GM19397 (cell line): ENCODE measurements around the gene XPO4.

Experiments used
- ATAC-seq: cut with Tn5 transposase; IDR thresholded peaks from one replicate; pipeline ENCODE4 v1.9.1; 2021; ENCODE audit warnings: mild to moderate bottlenecking, moderate library complexity; ENCODE audit not compliant: unreplicated experiment

Gene XPO4

GRCh38 chr13:20831254-20831653, 71.3 kb downstream of the XPO4 start:
- ATAC-seq = no peak

DNA sequence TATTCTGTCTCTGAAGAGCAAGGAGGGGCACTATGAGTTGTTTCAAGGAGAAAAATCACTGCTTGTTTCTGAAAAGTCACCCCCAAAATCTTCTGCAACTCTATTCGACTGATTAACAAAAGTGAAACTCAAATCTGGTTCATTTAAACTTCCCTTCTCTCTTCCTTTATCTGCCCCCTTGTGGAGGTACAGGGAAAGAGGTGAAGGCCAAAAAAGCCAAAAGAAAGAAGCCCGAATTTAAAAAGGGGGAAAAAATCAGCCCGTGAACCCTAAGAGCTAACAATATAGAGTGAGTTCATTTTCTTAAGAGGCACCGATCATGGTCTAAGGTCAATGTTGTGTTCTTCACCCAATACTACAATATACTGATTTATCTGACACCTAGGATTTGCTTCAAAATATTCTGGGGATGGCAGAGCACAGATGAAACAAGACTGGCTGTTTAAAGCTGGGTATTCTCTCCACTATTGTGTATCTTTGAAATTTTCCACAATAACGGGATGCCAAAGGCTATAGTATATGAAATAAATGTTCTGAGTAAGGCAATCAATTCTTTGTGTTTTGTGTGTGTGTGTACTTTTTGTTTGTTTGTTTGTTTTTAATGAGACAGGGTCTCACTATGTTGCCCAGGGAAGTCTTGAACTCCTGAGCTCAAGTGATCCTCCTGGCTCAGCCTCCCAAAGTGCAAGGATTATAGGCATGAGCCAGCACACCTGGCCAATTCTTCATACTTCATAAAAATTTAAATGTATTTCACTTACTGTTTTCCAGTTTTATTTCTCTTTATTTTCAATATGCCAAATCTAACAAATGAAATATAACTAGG, 73.8 kb downstream of the XPO4 start:
- no peak for ATAC-seq

DNA sequence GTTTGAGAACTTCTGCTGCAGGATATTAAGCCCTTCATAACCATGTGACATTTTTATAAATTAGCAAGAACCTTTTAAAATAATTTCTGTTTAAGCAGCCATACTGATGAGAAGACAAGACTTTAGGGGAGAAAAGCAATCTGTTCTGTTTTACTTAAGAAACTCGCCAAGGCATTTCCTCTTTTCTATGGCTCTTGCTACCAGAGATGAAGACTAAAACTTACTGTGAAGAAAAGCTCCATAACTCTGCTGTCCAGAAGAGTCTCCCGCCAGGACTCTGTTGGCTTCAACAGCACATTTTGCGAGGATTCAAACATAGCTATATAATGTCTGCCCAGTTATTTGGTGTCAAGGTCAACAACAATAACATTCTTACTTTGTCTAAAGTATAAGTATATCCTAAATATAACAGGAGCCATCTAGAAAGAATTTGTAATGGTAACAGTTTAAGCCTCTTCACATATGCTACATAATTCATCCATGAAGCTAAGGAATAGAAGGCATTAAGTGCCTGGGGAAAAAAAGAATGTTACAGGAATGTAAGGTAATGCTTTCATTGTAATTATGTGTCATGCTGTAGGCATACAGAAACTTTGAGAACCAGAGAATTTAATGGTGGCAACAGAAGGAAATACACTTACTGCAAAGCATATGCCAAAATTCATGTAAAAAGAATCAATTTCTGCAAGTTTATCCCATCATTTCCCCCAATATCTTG, 75.5 kb downstream of the XPO4 start:
- ATAC-seq = no peak

- ATAC-seq = no peak
Measured at GRCh38 chr13:20826301-20826700, 76.2 kb downstream of the XPO4 start.

- ATAC-seq = no peak
Measured at GRCh38 chr13:20825477-20825875, 77.1 kb downstream of the XPO4 start.

GRCh38 chr13:20824762-20825476, 77.6 kb downstream of the XPO4 start:
- no peak for ATAC-seq

DNA sequence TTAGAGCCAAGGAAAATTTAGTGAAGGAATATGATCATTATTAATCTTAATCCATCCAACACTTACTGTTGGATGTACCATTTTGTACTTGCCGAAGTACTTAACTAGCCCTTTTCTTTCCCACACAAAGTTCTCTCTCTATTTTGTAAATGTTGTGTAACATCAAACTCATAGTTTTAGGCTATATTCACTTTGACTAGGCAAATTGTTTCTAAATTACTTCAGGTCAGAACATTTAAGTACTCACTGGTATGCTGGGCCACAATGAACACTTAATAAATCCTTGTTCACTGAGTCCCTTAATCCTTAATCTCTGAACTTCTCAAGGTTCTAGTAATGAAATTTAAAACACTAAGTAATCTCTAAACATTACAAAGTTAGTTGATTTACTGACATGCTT, 79.5 kb downstream of the XPO4 start:
- ATAC-seq = no peak

- no peak for ATAC-seq
Measured at GRCh38 chr13:20822406-20822805, 80.1 kb downstream of the XPO4 start.

DNA sequence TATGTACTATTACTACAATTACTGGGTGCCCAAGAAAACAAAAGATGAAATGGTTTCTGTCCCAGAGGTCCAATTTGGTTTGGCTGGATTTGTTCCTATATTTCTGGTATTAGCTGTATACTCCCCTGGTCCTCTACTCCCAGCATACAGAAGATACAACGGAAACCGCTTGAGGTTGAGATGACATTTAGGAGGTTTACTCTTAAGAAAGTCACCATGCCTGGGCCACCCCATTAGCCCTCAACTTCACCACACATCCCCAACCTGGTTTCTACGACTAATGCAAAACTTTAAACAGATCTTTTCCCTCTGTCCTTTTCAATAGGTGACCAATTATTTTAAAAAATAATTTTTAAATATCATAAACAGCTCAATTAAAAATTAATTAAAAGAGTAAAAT, 82.8 kb downstream of the XPO4 start:
- no peak for ATAC-seq

DNA sequence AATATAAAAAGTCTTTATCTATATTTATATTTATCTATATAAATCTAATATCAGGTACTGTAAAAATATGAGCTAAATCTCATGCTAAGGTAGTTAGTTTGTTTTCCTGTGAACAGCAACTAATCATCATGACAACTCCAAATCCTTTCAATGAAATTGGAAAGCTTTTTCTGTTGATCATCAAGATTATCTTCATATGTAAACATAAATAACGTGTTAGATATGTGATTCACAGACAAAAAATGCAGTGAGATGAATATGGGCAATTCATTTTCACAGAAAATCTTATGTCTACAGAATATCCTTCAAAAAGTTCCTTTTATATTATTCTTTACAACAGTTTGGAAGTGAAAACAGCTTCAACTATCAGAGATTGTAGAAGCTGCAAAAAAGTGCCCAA, 87.1 kb downstream of the XPO4 start:
- ATAC-seq = no peak

DNA sequence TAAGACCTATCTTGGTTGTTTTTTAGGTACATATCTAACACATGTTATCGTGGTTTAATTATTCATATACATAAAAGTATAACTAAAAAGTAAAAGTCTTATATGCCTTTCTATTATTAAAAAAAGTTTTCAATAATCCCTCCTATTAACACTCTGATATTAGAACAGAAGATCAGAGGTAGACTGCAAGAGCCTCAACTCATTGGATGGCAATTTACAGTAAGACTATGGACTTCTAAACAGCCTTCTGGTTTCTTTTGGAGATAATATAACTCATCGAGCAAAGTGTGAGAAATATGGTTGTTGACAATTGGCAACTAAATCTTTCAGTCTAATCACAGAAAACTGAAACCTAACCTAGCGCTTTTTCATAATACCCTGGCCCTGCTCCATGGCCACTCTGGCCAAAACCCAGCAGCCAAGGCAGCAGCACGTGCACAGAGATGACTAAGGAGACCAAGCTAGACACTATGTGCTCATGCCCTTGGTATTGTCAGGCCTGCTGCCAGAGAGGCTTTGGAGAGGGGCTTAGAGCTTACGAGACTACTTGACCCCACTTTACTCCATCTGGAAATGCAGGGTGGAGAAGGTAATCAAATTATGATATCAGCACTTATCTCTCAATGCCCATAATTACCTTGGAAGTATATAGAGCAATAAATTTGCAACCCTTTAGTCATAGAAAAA, 88.2 kb downstream of the XPO4 start:
- no peak for ATAC-seq

- no peak for ATAC-seq
Measured at GRCh38 chr13:20812890-20813289, 89.7 kb downstream of the XPO4 start.

DNA sequence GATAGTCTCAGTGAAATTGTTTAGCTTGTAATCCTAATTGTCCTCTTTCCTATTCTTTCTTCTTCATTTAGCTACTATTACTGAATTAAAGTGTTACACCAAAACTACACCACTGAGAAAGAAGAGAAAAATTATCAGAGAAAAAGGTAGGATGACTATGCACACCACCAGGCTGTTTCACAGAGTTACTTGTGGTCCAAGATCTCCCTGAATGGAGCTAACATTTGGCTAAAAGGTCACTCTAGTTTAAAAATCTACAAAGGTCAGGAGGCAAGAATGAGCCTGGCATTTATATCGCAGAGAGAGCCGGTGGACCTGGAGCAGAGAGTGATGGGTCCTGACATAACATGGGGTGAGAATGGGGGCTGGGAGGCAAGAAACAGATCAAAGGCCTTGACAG, 91.7 kb downstream of the XPO4 start:
- ATAC-seq = no peak

- ATAC-seq = no peak
Measured at GRCh38 chr13:20808874-20809273, 93.7 kb downstream of the XPO4 start.

DNA sequence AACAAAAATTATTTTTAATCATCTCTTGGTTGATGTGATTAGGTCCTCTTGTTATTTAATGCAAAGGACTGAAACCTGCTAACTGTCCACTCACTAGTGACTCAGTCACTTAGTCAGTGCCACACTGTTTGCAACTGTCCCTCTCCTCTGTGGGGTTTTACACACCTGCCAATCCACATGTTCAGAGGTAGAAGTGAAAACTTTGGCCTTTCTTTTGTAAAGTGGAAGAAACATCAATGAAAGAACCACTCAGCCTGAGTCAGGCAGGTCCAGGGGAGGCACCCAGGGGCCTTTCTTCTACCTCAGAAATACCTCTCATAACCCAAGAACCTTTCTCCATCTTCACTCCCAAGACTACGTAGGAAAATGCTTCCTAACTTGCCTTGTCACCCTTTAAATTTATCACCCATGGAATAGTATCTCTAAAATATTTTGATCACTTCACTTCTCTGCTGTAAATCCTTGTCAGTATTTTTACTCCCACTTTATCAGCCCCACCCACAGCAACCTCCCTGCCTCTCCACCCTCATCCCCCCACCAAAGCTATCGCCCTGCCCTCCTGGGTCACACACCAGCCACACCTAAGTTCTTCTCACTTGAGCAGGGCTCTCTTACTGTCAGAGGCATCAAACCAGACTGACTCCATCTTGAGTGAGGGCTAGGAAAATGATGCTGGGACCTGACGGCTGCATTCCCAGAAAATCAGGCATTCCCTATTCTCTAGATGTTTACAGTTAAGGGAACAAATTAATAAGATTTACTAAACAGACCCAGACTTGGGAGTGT, 99.2 kb downstream of the XPO4 start:
- ATAC-seq = no peak

- no peak for ATAC-seq
Measured at GRCh38 chr13:20801707-20802106, 100.8 kb downstream of the XPO4 start.

DNA sequence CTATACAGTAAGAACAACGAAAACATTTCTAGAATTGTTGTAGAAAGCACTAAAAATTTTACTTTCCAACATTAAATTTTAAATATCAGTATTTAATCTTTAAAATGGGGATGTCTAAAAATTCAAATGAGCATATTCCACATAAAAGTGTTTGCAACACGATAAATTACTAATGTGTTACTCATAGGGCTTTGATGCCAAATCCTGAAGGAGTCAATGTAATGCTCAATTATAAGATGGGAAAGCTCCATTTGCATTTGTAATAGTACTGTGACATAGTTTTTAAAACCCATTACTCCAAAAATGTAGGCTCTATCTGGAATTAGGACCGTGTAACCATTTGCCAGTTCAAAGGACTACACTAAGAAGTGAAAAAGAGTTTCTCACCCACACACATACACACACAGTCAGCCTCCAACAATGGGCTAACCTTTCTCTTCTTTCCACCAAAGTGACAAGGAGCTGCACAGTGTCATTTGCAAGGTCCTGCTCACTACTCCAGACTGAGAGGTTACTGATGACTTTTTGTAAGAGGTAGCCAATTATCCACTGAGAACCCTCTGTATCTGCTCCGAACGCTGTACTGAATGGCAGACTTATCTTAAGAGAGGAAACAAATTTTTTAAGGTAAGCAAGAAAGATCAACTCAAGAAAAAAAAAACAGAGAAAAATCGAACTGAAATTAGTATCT, 102.7 kb downstream of the XPO4 start:
- no peak for ATAC-seq

GRCh38 chr13:20798027-20798426, 104.5 kb downstream of the XPO4 start:
- ATAC-seq = no peak

DNA sequence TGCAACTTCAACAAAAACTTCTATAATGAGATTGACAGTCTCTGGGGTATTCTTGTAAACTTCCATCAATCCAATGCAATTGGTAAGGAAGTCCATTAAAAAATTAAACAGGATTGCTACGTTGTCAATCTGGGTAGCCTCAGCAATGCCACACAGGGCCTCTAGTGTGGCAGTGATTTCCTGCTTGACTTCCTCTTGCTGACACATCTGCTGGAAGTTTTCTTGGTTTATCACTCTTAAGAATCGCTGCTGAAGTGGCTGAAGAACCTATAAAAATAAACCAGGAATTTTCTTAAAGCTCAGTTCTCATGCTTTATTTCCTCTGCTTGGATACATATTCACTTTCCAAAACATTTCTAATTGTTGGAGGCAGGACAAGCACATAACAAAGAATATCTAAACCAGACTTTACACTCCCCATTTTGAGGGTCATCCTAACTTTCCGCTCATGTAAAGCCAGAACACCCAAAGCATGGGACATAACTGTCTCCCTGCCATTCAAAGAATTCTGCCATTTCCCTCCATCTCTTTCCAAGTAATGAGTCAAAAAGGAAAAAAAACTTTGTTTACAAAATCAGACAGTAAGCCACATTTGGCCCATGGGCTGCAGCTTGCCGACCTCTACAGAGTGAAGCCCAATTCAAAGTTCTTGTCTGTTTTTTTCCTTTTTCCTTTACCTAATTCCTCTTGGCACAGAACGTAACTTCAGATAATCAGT, 105.6 kb downstream of the XPO4 start:
- no peak for ATAC-seq
